SK-N-SH treated with all-trans-retinoic acid at 6 μM for 48 hours (cell line): ENCODE measurements around the gene TMEM37.
"Not testable (repeated sequence)": the region's sequence is repeated elsewhere in the genome, so short reads cannot be mapped to it uniquely, and the experiment has no call there.

ENCODE experiments used
- ATAC-seq: fragments of 200-7000 bp; cut with Tn5 transposase; 3 replicates; pipeline ENCODE4 v1.9.1; 2020; ENCODE audit warnings: mild to moderate bottlenecking, moderate library complexity
- ARNTL ChIP-seq: fragments of 450-650 bp; formaldehyde crosslinking; IDR thresholded peaks from 2 replicates; pipeline ENCODE4 v1.5.0; 2020; ENCODE audit warnings: low read depth, mild to moderate bottlenecking, moderate library complexity, borderline replicate concordance
- BACH2 ChIP-seq: fragments of 250-450 bp; sonication (Bioruptor Pico); IDR thresholded peaks from 2 replicates; pipeline ENCODE4 v1.9.0; 2021; ENCODE audit warnings: mild to moderate bottlenecking, borderline replicate concordance
- CREB5 ChIP-seq: fragments of 250-450 bp; sonication (Bioruptor Pico); IDR thresholded peaks from 2 replicates; pipeline ENCODE4 v1.5.1; 2020; ENCODE audit warnings: low read depth, mild to moderate bottlenecking, moderate library complexity
- CSDC2 ChIP-seq: fragments of 250-450 bp; sonication (Bioruptor Pico); IDR thresholded peaks from 2 replicates; pipeline ENCODE4 v1.5.0; 2020; ENCODE audit warnings: mild to moderate bottlenecking, moderate library complexity
- CSRNP3 ChIP-seq: fragments of 250-450 bp; sonication (Bioruptor Pico); IDR thresholded peaks from 2 replicates; pipeline ENCODE4 v1.5.1; 2021; ENCODE audit warnings: mild to moderate bottlenecking, moderate library complexity
- ESRRG ChIP-seq: fragments of 250-450 bp; sonication (Bioruptor Pico); IDR thresholded peaks from 2 replicates; pipeline ENCODE4 v1.6.1; 2021; ENCODE audit warnings: mild to moderate bottlenecking
- GLIS3 ChIP-seq: fragments of 250-450 bp; sonication (Bioruptor Pico); IDR thresholded peaks from 2 replicates; pipeline ENCODE4 v1.5.0; 2020; ENCODE audit warnings: mild to moderate bottlenecking, moderate library complexity
- ISL1 ChIP-seq: fragments of 250-450 bp; sonication (Bioruptor Pico); IDR thresholded peaks from 2 replicates; pipeline ENCODE4 v2.1.2; 2022; ENCODE audit warnings: mild to moderate bottlenecking, moderate library complexity
- OSR1 ChIP-seq: fragments of 250-450 bp; sonication (Bioruptor Pico); IDR thresholded peaks from 2 replicates; pipeline ENCODE4 v1.8.0; 2022; ENCODE audit warnings: moderate library complexity, mild to moderate bottlenecking, inconsistent platforms
- PATZ1 ChIP-seq: fragments of 250-450 bp; sonication (Bioruptor Pico); IDR thresholded peaks from 2 replicates; pipeline ENCODE4 v1.8.0; 2020; ENCODE audit warnings: mild to moderate bottlenecking, moderate library complexity, borderline replicate concordance
- POU6F1 ChIP-seq: fragments of 250-450 bp; sonication (Bioruptor Pico); IDR thresholded peaks from 2 replicates; pipeline ENCODE4 v1.8.0; 2021; ENCODE audit warnings: low read depth, mild to moderate bottlenecking, moderate library complexity, borderline replicate concordance
- PPARA ChIP-seq: fragments of 250-450 bp; sonication (Bioruptor Pico); IDR thresholded peaks from 2 replicates; pipeline ENCODE4 v1.5.0; 2020; ENCODE audit warnings: mild to moderate bottlenecking, borderline replicate concordance
- SNAI2 ChIP-seq: fragments of 250-450 bp; sonication (Bioruptor Pico); IDR thresholded peaks from 2 replicates; pipeline ENCODE4 v1.5.0; 2020; ENCODE audit warnings: mild to moderate bottlenecking, moderate library complexity
- TCF4 ChIP-seq: fragments of 250-450 bp; sonication (Bioruptor Pico); IDR thresholded peaks from 2 replicates; pipeline ENCODE4 v1.8.0; 2021; ENCODE audit warnings: mild to moderate bottlenecking, moderate library complexity, borderline replicate concordance
- TSHZ2 ChIP-seq: fragments of 250-450 bp; sonication (Bioruptor Pico); IDR thresholded peaks from 2 replicates; pipeline ENCODE4 v1.5.0; 2020; ENCODE audit warnings: mild to moderate bottlenecking, moderate library complexity
- ZFP30 ChIP-seq: fragments of 450-650 bp; formaldehyde crosslinking; IDR thresholded peaks from 2 replicates; pipeline ENCODE4 v1.5.0; 2022; ENCODE audit warnings: mild to moderate bottlenecking, moderate library complexity
- ZNF70 ChIP-seq: fragments of 450-650 bp; formaldehyde crosslinking; IDR thresholded peaks from 2 replicates; pipeline ENCODE4 v1.5.0; 2020; ENCODE audit warnings: mild to moderate bottlenecking, moderate library complexity
- ZNF8 ChIP-seq: fragments of 450-650 bp; formaldehyde crosslinking; IDR thresholded peaks from 2 replicates; pipeline ENCODE4 v1.5.0; 2020; ENCODE audit warnings: mild to moderate bottlenecking, moderate library complexity

The TMEM37 gene

GRCh38 chr2:119402106-119402505 is 29.5 kb upstream of the TMEM37 start (continued):
- TF ChIP-seq POU6F1 (CRISPR knock-in tag) (no peak), SNAI2 (CRISPR knock-in tag) (no peak), TCF4 (no peak)

GRCh38 chr2:119402645-119403560 is 28.8 kb upstream of the TMEM37 start:
- no peak for TF ChIP-seq CREB5
- no peak for TF ChIP-seq ARNTL
- no peak for TF ChIP-seq ZNF8 (CRISPR knock-in tag)
- no peak for TF ChIP-seq PPARA
- TF ChIP-seq ZFP30 (CRISPR knock-in tag) = no peak
- TF ChIP-seq PATZ1 (CRISPR knock-in tag) = no peak
- TF ChIP-seq TCF4 = no peak
- no peak for TF ChIP-seq ISL1 (CRISPR knock-in tag)
- TF ChIP-seq ESRRG (CRISPR knock-in tag) = no peak
- no peak for TF ChIP-seq TSHZ2 (CRISPR knock-in tag)
- TF ChIP-seq ZNF70 (CRISPR knock-in tag) = no peak
- no peak for TF ChIP-seq CSDC2
- ATAC-seq = no peak

- not testable (repeated sequence) for ATAC-seq
Observed at GRCh38 chr2:119403618-119404017, 28.0 kb upstream of the TMEM37 start.

- no peak for ATAC-seq
- TF ChIP-seq BACH2 (CRISPR knock-in tag) (no peak), GLIS3 (CRISPR knock-in tag) (no peak), ZFP30 (CRISPR knock-in tag) (no peak), TCF4 (no peak), POU6F1 (CRISPR knock-in tag) (no peak), OSR1 (no peak), TSHZ2 (CRISPR knock-in tag) (no peak), ESRRG (CRISPR knock-in tag) (no peak), PATZ1 (CRISPR knock-in tag) (no peak), PPARA (no peak), CSRNP3 (no peak)
Observed at GRCh38 chr2:119405151-119405550, 26.5 kb upstream of the TMEM37 start.
